T47D (cell line): ENCODE measurements around the gene CRYM.
"Not testable (repeated sequence)": the region's sequence is repeated elsewhere in the genome, so short reads cannot be mapped to it uniquely, and the experiment has no call there.

Source experiments
- DNase-seq, 2 experiments: peaks; one replicate each; pipeline versions ENCODE4 v3.0.0 to v3.0.0-alpha.2; 2011 to 2012; ENCODE audit warnings: low read depth in 1 of 2, low spot score in 1 of 2
- JUND ChIP-seq: IDR thresholded peaks from 2 replicates; pipeline ENCODE4 v1.6.1; 2012; ENCODE audit warnings: low read depth
- in situ Hi-C: cut with HindIII; loops from 2 replicates; pipeline ENCODE4 v1.10.0; 2016; ENCODE audit warnings: low sequenced_read_pairs, low pct_unique_long_range_greater_than_20kb

The CRYM gene

GRCh38 chr16:21277927-21278706 lies at the start of gene CRYM:
Gene CRYM (minus strand): TSS chr16:21278290. CDS start chr16:21278251, 39 bp downstream.
- no peak for TF ChIP-seq JUND
- DNase-seq = peak; percentile 51 to 67
- in situ Hi-C loops = loop anchor here (25.0 kb wide), 1 partner anchor 91 kb away; no protein-coding TSS in a partner anchor

- in situ Hi-C loops = no loop called here
- DNase-seq = no peak
- TF ChIP-seq JUND = no peak
Observed at GRCh38 chr16:21327046-21327445, 49.0 kb upstream of the CRYM start.

- in situ Hi-C loops = no loop called here
- DNase-seq = no peak
- no peak for TF ChIP-seq JUND
Observed at GRCh38 chr16:21326459-21326858, 48.4 kb upstream of the CRYM start.

GRCh38 chr16:21324267-21324666 lies 46.2 kb upstream of the CRYM start:
- no peak for DNase-seq
- no peak for TF ChIP-seq JUND
- in situ Hi-C loops = no loop called here

GRCh38 chr16:21322251-21322650 lies 44.2 kb upstream of the CRYM start:
- in situ Hi-C loops, DNase-seq: not testable (repeated sequence)

- in situ Hi-C loops = no loop called here
Observed at GRCh38 chr16:21321736-21322135, 43.6 kb upstream of the CRYM start.

GRCh38 chr16:21314339-21314738 lies 36.2 kb upstream of the CRYM start:
- no peak for TF ChIP-seq JUND
- in situ Hi-C loops = no loop called here
- no peak for DNase-seq

More at GRCh38 chr16:21321736-21322135, 43.6 kb upstream of the CRYM start:
- no peak for TF ChIP-seq JUND
- no peak for DNase-seq

GRCh38 chr16:21312863-21313372 lies 34.8 kb upstream of the CRYM start:
- in situ Hi-C loops, DNase-seq: not testable (repeated sequence)

- DNase-seq, in situ Hi-C loops: not testable (repeated sequence)
Observed at GRCh38 chr16:21312046-21312445, 34.0 kb upstream of the CRYM start.

- DNase-seq, in situ Hi-C loops: not testable (repeated sequence)
Observed at GRCh38 chr16:21306712-21307111, 28.6 kb upstream of the CRYM start.

GRCh38 chr16:21302898-21303528 lies 24.9 kb upstream of the CRYM start:
- TF ChIP-seq JUND = no peak
- in situ Hi-C loops = no loop called here

GRCh38 chr16:21302454-21302853 lies 24.4 kb upstream of the CRYM start:
- in situ Hi-C loops = no loop called here
- TF ChIP-seq JUND = no peak
- no peak for DNase-seq

More at GRCh38 chr16:21302898-21303528, 24.9 kb upstream of the CRYM start:
- no peak for DNase-seq

- in situ Hi-C loops = no loop called here
- peak in 1 of 2 experiments; percentile 4 for DNase-seq
- no peak for TF ChIP-seq JUND
Observed at GRCh38 chr16:21301895-21302291, 23.8 kb upstream of the CRYM start.
